Esophagus squamous epithelium (tissue), 5 donors: ENCODE data around the gene LGALS7. TPM values are rescaled to one million over a fixed set of nuclear protein-coding genes. Genes with fewer than 3 reads are reported as not detected.

Experiments used
- DNase-seq: peaks from one replicate; lab custom pipeline; 2025; lab: John Stamatoyannopoulos, UW
- H3K27ac ChIP-seq, 4 donors: fragments of 200-600 bp; sonication (generic); one replicate each; pipeline ENCODE4 v1.5.1; 2016 to 2019; ENCODE audit warnings: mild to moderate bottlenecking in 1 of 4
- H3K27me3 ChIP-seq, 4 donors: fragments of 200-600 bp; sonication (generic); 1 replicate in 3 of 4; 2 replicates in 1 of 4; pipeline versions ENCODE4 v1.5.1 to v1.6.0; 2017 to 2021; ENCODE audit warnings: antibody characterized with exemption in 1 of 4
- H3K36me3 ChIP-seq, 3 donors: fragments of 200-600 bp; sonication (generic); one replicate each; pipeline ENCODE4 v1.5.1; 2016 to 2019
- H3K4me1 ChIP-seq, 3 donors: fragments of 200-600 bp; sonication (generic); one replicate each; pipeline ENCODE4 v1.5.1; 2017 to 2019
- H3K4me3 ChIP-seq, 4 donors: fragments of 200-600 bp; sonication (generic); 1 replicate in 3 of 4; 2 replicates in 1 of 4; pipeline ENCODE4 v1.5.1; 2016 to 2019; ENCODE audit warnings: mild to moderate bottlenecking in 2 of 4, moderate library complexity in 1 of 4
- H3K9me3 ChIP-seq, 3 donors: fragments of 200-600 bp; sonication (generic); one replicate each; pipeline ENCODE4 v1.5.1; 2016 to 2019
- CTCF ChIP-seq, 6 experiments: fragments of 450-650 bp in 4 of 6; fragments of 200-600 bp in 2 of 6; sonication (generic) in 2 of 6; IDR thresholded peaks; one replicate each; pipeline ENCODE4 v1.5.1; 2016 to 2019; ENCODE audit warnings: antibody characterized with exemption in 6 of 6, mild to moderate bottlenecking in 4 of 6, moderate library complexity in 4 of 6
- POLR2A ChIP-seq, 4 donors: fragments of 450-650 bp; IDR thresholded peaks; one replicate each; pipeline ENCODE4 v1.6.1; 2017; ENCODE audit warnings: antibody characterized with exemption in 4 of 4, mild to moderate bottlenecking in 4 of 4, moderate library complexity in 3 of 4
- WGBS, 2 donors: methylation state at CpG; one replicate each; pipeline ENCODE4 v1.1.5; 2018; 5-methylcytosine and 5-hydroxymethylcytosine counted together
- intact Hi-C: fragments of 100-400 bp; cut with DNase I; formaldehyde crosslinking; loops from one replicate; pipeline ENCODE4 v1.15.0; 2022
- small RNA-seq, 4 donors: library from RNA; depleted of rRNA; stranded (forward); fragments of <200 nt; gene quantifications; one replicate each; pipeline ENCODE3, GENCODE V24; 2016
- total RNA-seq, 4 donors: library from RNA; depleted of rRNA; stranded (reverse); fragments of >200 nt; gene quantifications; one replicate each; pipeline ENCODE4 v1.1.0, GENCODE V29; 2016
- donor health status: DM: yes; HTN: yes; CAD: no.

Gene LGALS7
- total RNA-seq, 4 donors from 2014 or later: 7.1 to 266 (median 114) TPM

- WGBS, 2 donors: 89% methylated on average over 7 of the region's 20 CpGs; no CpG with 5 or more reads in 1 of the 2 donors
- no peaks in the 10 kb centered on the region for H3K9me3 ChIP-seq
- peaks cover 70 to 100% (median 75%) of the 10 kb centered on the region in 3 donors for H3K36me3 ChIP-seq
- TF ChIP-seq CTCF (IDR thresholded peaks at IDR 0.05) (no peak), POLR2A (IDR thresholded peaks at IDR 0.05) (no peak)
- peak overlapping the region; percentile 22 to 84 (median 78) for H3K27ac ChIP-seq
- H3K4me1 ChIP-seq: peaks cover 9 to 60% (median 19%) of the 10 kb centered on the region in 3 donors
- H3K4me3 ChIP-seq: no peak overlapping the region
- H3K27me3 ChIP-seq: no peaks in the 10 kb centered on the region
- intact Hi-C loops: no loop called here
- no peak for DNase-seq
Observed at GRCh38 chr19:38721496-38721895, 51.8 kb downstream of the LGALS7 start.

Small RNA genes within 50 kb of the gene (small RNA-seq; reads per million reads assigned to genes)
- gene RNU6-140P: 0 reads per million in 4 donors

Other genes with a start within 250 kb of the LGALS7 start
- 1 to 10 TPM; 1.5 to 4.2 (median 2.7) TPM for gene MAP4K1, start 155.6 kb downstream of the LGALS7 start, total RNA-seq
- gene EIF3K, start 154.3 kb downstream of the LGALS7 start, total RNA-seq: 100 to 1,000 TPM; 437 to 578 (median 516) TPM
- gene ACTN4, start 125.9 kb downstream of the LGALS7 start, total RNA-seq: 100 to 1,000 TPM; 302 to 705 (median 414) TPM
- gene CAPN12, start 29.0 kb downstream of the LGALS7 start, total RNA-seq: 1 to 10 TPM; 1.5 to 4.2 (median 1.8) TPM
- gene LGALS7B, start 15.7 kb upstream of the LGALS7 start, total RNA-seq: 1,000 to 10,000 TPM in 3 of 4 donors, 100 to 1,000 TPM in 1; 871 to 2,466 (median 1,613) TPM
- under 1 TPM in 2 of 4 donors, not detected in 2; 0.62 to 0.76 TPM for gene LGALS4, start 39.4 kb upstream of the LGALS7 start, total RNA-seq
- 100 to 1,000 TPM in 1 of 4 donors, 10 to 100 TPM in 3; 63.4 to 129 (median 85.9) TPM for gene ECH1, start 58.3 kb upstream of the LGALS7 start, total RNA-seq
- gene HNRNPL, start 76.5 kb upstream of the LGALS7 start, total RNA-seq: 100 to 1,000 TPM; 136 to 186 (median 167) TPM
- gene RINL, start 104.8 kb upstream of the LGALS7 start, total RNA-seq: 10 to 100 TPM in 1 of 4 donors, 1 to 10 TPM in 3; 4.8 to 14.9 (median 5.7) TPM
- 10 to 100 TPM; 39.8 to 71.5 (median 52.7) TPM for gene SIRT2, start 126.1 kb upstream of the LGALS7 start, total RNA-seq
- gene NFKBIB, start 126.5 kb upstream of the LGALS7 start, total RNA-seq: 10 to 100 TPM; 22.0 to 34.0 (median 26.7) TPM
- gene CCER2, start 138.7 kb upstream of the LGALS7 start, total RNA-seq: 1 to 10 TPM in 1 of 4 donors, under 1 TPM in 2, not detected in 1; 0.76 to 2.4 (median 0.83) TPM
- 10 to 100 TPM; 21.2 to 32.7 (median 25.2) TPM for gene SARS2, start 157.2 kb upstream of the LGALS7 start, total RNA-seq
- 10 to 100 TPM; 27.2 to 74.6 (median 44.2) TPM for gene MRPS12, start 157.4 kb upstream of the LGALS7 start, total RNA-seq
- gene FBXO17, start 202.2 kb upstream of the LGALS7 start, total RNA-seq: 10 to 100 TPM in 1 of 4 donors, 1 to 10 TPM in 3; 3.9 to 18.3 (median 8.8) TPM